Thyroid gland (tissue), 4 donors: ENCODE data around the gene ASCC2. TPM values are rescaled to one million over a fixed set of nuclear protein-coding genes. Genes with fewer than 3 reads are reported as not detected.

ENCODE experiments used
- DNase-seq, 2 donors: peaks; one replicate each; pipeline ENCODE4 v3.0.0-alpha.2; 2019
- H3K27ac ChIP-seq, 3 donors: fragments of 200-600 bp; sonication (generic); 1 replicate in 2 of 3; 2 replicates in 1 of 3; pipeline ENCODE4 v1.5.1; 2016 to 2019; ENCODE audit warnings: mild to moderate bottlenecking in 1 of 3, moderate library complexity in 1 of 3
- H3K27me3 ChIP-seq: fragments of 200-600 bp; sonication (generic); one replicate; pipeline ENCODE4 v1.5.1; 2019
- H3K36me3 ChIP-seq, 2 donors: fragments of 200-600 bp; sonication (generic); one replicate each; pipeline ENCODE4 v1.5.1; 2016 to 2019
- H3K4me1 ChIP-seq, 2 donors: fragments of 200-600 bp; sonication (generic); one replicate each; pipeline ENCODE4 v1.5.1; 2017 to 2019
- H3K4me3 ChIP-seq, 3 donors: fragments of 200-600 bp; sonication (generic); replicated peaks in 1 of 3; 1 replicate in 2 of 3; 2 replicates in 1 of 3; pipeline ENCODE4 v1.5.1; 2016; ENCODE audit warnings: mild to moderate bottlenecking in 1 of 3
- H3K9me3 ChIP-seq: fragments of 200-600 bp; sonication (generic); one replicate; pipeline ENCODE4 v1.5.1; 2017
- CTCF ChIP-seq, 6 experiments: fragments of 200-600 bp in 3 of 6; fragments of 450-650 bp in 3 of 6; sonication (generic) in 3 of 6; IDR thresholded peaks; one replicate each; pipeline ENCODE4 v1.5.1; 2016 to 2019; ENCODE audit warnings: antibody characterized with exemption in 6 of 6, mild to moderate bottlenecking in 2 of 6, inconsistent platforms in 1 of 6, moderate library complexity in 1 of 6
- POLR2A ChIP-seq, 2 donors: fragments of 450-650 bp; IDR thresholded peaks; one replicate each; pipeline ENCODE4 v1.6.1; 2017; ENCODE audit warnings: antibody characterized with exemption in 2 of 2, mild to moderate bottlenecking in 2 of 2, moderate library complexity in 1 of 2
- WGBS, 2 donors: methylation state at CpG; one replicate each; pipeline ENCODE4 v1.1.5; 2017; 5-methylcytosine and 5-hydroxymethylcytosine counted together
- intact Hi-C: fragments of 100-400 bp; cut with DNase I; formaldehyde crosslinking; loops from one replicate; pipeline ENCODE4 v1.15.1; 2023
- total RNA-seq, 4 donors: library from RNA; depleted of rRNA; stranded (reverse); fragments of >200 nt; gene quantifications; one replicate each; pipeline ENCODE4 v1.2.3, GENCODE V29; 2016

ASCC2 gene
- total RNA-seq, 4 donors from 2014 or later = 47.6 to 66.8 (median 51.3) TPM

GRCh38 chr22:29856496-29856895 lies 18.4 kb upstream of the ASCC2 start:
- no peak overlapping the region for H3K4me3 ChIP-seq
- intact Hi-C loops = no loop called here
- no peaks in the 10 kb centered on the region for H3K36me3 ChIP-seq
- H3K9me3 ChIP-seq = no peaks in the 10 kb centered on the region
- 84 to 93% methylated on average over 3 of the region's 3 CpGs for WGBS, 2 donors
- H3K27me3 ChIP-seq = no peaks in the 10 kb centered on the region
- DNase-seq = no peak
- TF ChIP-seq POLR2A (IDR thresholded peaks at IDR 0.05) (no peak), CTCF (IDR thresholded peaks at IDR 0.05) (no peak)
- H3K27ac ChIP-seq = no peak overlapping the region
- H3K4me1 ChIP-seq = no peaks in the 10 kb centered on the region

- 69 to 71% methylated on average over 8 to 10 of the region's 10 CpGs for WGBS, 2 donors
- H3K4me1 ChIP-seq = no peaks in the 10 kb centered on the region
- no peak overlapping the region for H3K4me3 ChIP-seq
- no peaks in the 10 kb centered on the region for H3K9me3 ChIP-seq
- H3K27ac ChIP-seq = no peak overlapping the region
- H3K27me3 ChIP-seq = no peaks in the 10 kb centered on the region
- DNase-seq = no peak
- intact Hi-C loops = no loop called here
- TF ChIP-seq POLR2A (IDR thresholded peaks at IDR 0.05) (no peak), CTCF (IDR thresholded peaks at IDR 0.05) (no peak)
- no peaks in the 10 kb centered on the region for H3K36me3 ChIP-seq
Observed at GRCh38 chr22:29855611-29856181, 17.6 kb upstream of the ASCC2 start.

- no peaks in the 10 kb centered on the region for H3K36me3 ChIP-seq
- 79 to 82% methylated on average over 3 of the region's 3 CpGs for WGBS, 2 donors
- no peaks in the 10 kb centered on the region for H3K27me3 ChIP-seq
- intact Hi-C loops = no loop called here
- no peak overlapping the region for H3K27ac ChIP-seq
- no peak for TF ChIP-seq CTCF (IDR thresholded peaks at IDR 0.05)
- TF ChIP-seq POLR2A (IDR thresholded peaks at IDR 0.05) = no peak
- no peak overlapping the region for H3K4me3 ChIP-seq
- DNase-seq = no peak
- no peaks in the 10 kb centered on the region for H3K4me1 ChIP-seq
- H3K9me3 ChIP-seq = no peaks in the 10 kb centered on the region
Observed at GRCh38 chr22:29854432-29854831, 16.4 kb upstream of the ASCC2 start.

GRCh38 chr22:29848111-29848510 lies 10.0 kb upstream of the ASCC2 start:
- intact Hi-C loops = no loop called here
- no peaks in the 10 kb centered on the region for H3K27me3 ChIP-seq
- no peak overlapping the region for H3K27ac ChIP-seq
- H3K4me3 ChIP-seq = no peak overlapping the region
- TF ChIP-seq CTCF (IDR thresholded peaks at IDR 0.05) = no peak
- TF ChIP-seq POLR2A (IDR thresholded peaks at IDR 0.05) = no peak
- WGBS, 2 donors = 64 to 67% methylated on average over 3 of the region's 3 CpGs
- H3K36me3 ChIP-seq = no peaks in the 10 kb centered on the region
- no peaks in the 10 kb centered on the region for H3K9me3 ChIP-seq
- no peak for DNase-seq
- no peaks in the 10 kb centered on the region for H3K4me1 ChIP-seq

- Histone ChIP-seq H3K36me3 (no peaks in the 10 kb centered on the region), H3K4me1 (no peaks in the 10 kb centered on the region), H3K4me3 (no peak overlapping the region), H3K9me3 (no peaks in the 10 kb centered on the region), H3K27ac (no peak overlapping the region), H3K27me3 (no peaks in the 10 kb centered on the region)
- intact Hi-C loops = no loop called here
- DNase-seq = no peak
- TF ChIP-seq POLR2A (IDR thresholded peaks at IDR 0.05) (no peak), CTCF (IDR thresholded peaks at IDR 0.05) (no peak)
- 93 to 100% methylated on average over 2 of the region's 2 CpGs for WGBS, 2 donors
Observed at GRCh38 chr22:29846290-29846689, 8.2 kb upstream of the ASCC2 start.
